PC-3 (cell line): ENCODE data around the gene MAST4. TPM values are rescaled to one million over a fixed set of nuclear protein-coding genes. Genes with fewer than 3 reads are reported as not detected.

ENCODE experiments used
- ATAC-seq: fragments of 200-7000 bp; cut with Tn5 transposase; 2 replicates; pipeline ENCODE4 v1.9.1; 2020; ENCODE audit warnings: mild to moderate bottlenecking, moderate library complexity
- BruUV-seq: library from RNA; stranded (reverse); fragments of 400-500 nt; replicated peaks from 2 replicates; lab custom pipeline; 2021; lab: Mats Ljungman, UMichigan
- CTCF ChIA-PET: fragments of 300-600 bp; sonication (Branson Sonifier 250); formaldehyde crosslinking; loops from one replicate; lab custom pipeline; 2022; ENCODE audit warnings: antibody characterized with exemption; lab: Charles Lee
- POLR2A ChIA-PET: fragments of 300-600 bp; sonication (Branson Sonifier 250); formaldehyde crosslinking; loops from one replicate; lab custom pipeline; 2022; ENCODE audit warnings: antibody characterized with exemption; ENCODE audit not compliant: unreplicated experiment; lab: Charles Lee
- DNase-seq: peaks from one replicate; pipeline ENCODE4 v3.0.0-alpha.2; 2015
- H2AFZ ChIP-seq: fragments of 300-600 bp; sonication (generic); 2 replicates; pipeline ENCODE4 v1.6.0; 2016; ENCODE audit warnings: antibody characterized with exemption, low read length
- H3F3A ChIP-seq: fragments of 300-600 bp; sonication (generic); one replicate; pipeline ENCODE4 v1.6.0; 2017; ENCODE audit warnings: antibody characterized with exemption, low read length, control low read depth, mild to moderate bottlenecking; ENCODE audit not compliant: unreplicated experiment
- H3K27ac ChIP-seq: fragments of 300-600 bp; sonication (generic); 2 replicates; pipeline ENCODE4 v1.5.1; 2016; ENCODE audit warnings: mild to moderate bottlenecking, low read length
- H3K27me3 ChIP-seq: fragments of 300-600 bp; sonication (generic); 2 replicates; pipeline ENCODE4 v1.6.1; 2016; ENCODE audit warnings: low read length, mixed read lengths
- H3K36me3 ChIP-seq: fragments of 300-600 bp; sonication (generic); 2 replicates; pipeline ENCODE4 v1.6.1; 2016; ENCODE audit warnings: low read depth, mixed run types, low read length, mixed read lengths
- H3K4me1 ChIP-seq: fragments of 300-600 bp; sonication (generic); 2 replicates; pipeline ENCODE4 v1.5.1; 2016; ENCODE audit warnings: low read length; ENCODE audit not compliant: insufficient read depth
- H3K4me2 ChIP-seq: fragments of 300-600 bp; sonication (generic); 2 replicates; pipeline ENCODE4 v1.6.0; 2016; ENCODE audit warnings: low read length
- H3K4me3 ChIP-seq: fragments of 300-600 bp; sonication (generic); 2 replicates; pipeline ENCODE4 v1.5.1; 2016; ENCODE audit warnings: mild to moderate bottlenecking, low read length, mixed read lengths
- H3K79me2 ChIP-seq: fragments of 300-600 bp; sonication (generic); 2 replicates; pipeline ENCODE4 v1.6.1; 2017; ENCODE audit warnings: low read length, mixed read lengths
- H3K9ac ChIP-seq: fragments of 300-600 bp; sonication (generic); 2 replicates; pipeline ENCODE4 v1.6.0; 2016; ENCODE audit warnings: mild to moderate bottlenecking, low read length
- H3K9me2 ChIP-seq: fragments of 300-600 bp; sonication (generic); replicated peaks from 2 replicates; pipeline ENCODE4 v1.6.1; 2016; ENCODE audit warnings: mixed run types, low read length, mixed read lengths
- H3K9me3 ChIP-seq: fragments of 300-600 bp; sonication (generic); 2 replicates; pipeline ENCODE4 v1.6.1; 2016; ENCODE audit warnings: low read length, mixed read lengths
- H4K20me1 ChIP-seq: fragments of 300-600 bp; sonication (generic); 2 replicates; pipeline ENCODE4 v1.6.1; 2016; ENCODE audit warnings: low read length, mixed read lengths
- CTCF ChIP-seq: fragments of 300-600 bp; sonication (generic); conservative IDR thresholded peaks from 2 replicates; pipeline ENCODE4 v1.5.1; 2017; ENCODE audit warnings: antibody characterized with exemption, low read depth, mild to moderate bottlenecking, low read length
- EZH2 ChIP-seq: fragments of 300-600 bp; sonication (generic); IDR thresholded peaks from one replicate; pipeline ENCODE4 v1.6.1; 2017; ENCODE audit warnings: antibody characterized with exemption, mild to moderate bottlenecking, low read length; ENCODE audit not compliant: unreplicated experiment
- EZH2phosphoT487 ChIP-seq: fragments of 300-600 bp; sonication (generic); IDR thresholded peaks from 2 replicates; pipeline ENCODE4 v1.6.1; 2018; ENCODE audit warnings: mild to moderate bottlenecking, antibody characterized with exemption, low read length, borderline replicate concordance
- intact Hi-C: fragments of 100-400 bp; cut with micrococcal nuclease; formaldehyde crosslinking; loops from 2 replicates; pipeline ENCODE4 v1.9.0; 2023
- total RNA-seq: library from RNA; depleted of rRNA; stranded (reverse); fragments of >200 nt; gene quantifications from 2 replicates; pipeline ENCODE4 v1.2.3, GENCODE V29; 2014

Gene MAST4
- total RNA-seq, 1 experiment from 2014 or later: 7.9 TPM

GRCh38 chr5:66828548-66829357 lies 232.6 kb downstream of the MAST4 start:
- BruUV-seq: no TSS peak
- H3F3A ChIP-seq: no peaks in the 10 kb centered on the region
- H4K20me1 ChIP-seq: no peaks in the 10 kb centered on the region
- H3K4me3 ChIP-seq: peak overlapping the region; percentile 65
- ChIA-PET CTCF (no interaction called here), POLR2A (no interaction called here)
- no peaks in the 10 kb centered on the region for H3K9me2 ChIP-seq
- ATAC-seq (peak; percentile 71), DNase-seq (peak; percentile 47)
- intact Hi-C loops: no loop called here
- no peak overlapping the region for H3K9ac ChIP-seq
- H3K27ac ChIP-seq: no peak overlapping the region
- H3K36me3 ChIP-seq: no peaks in the 10 kb centered on the region
- no peaks in the 10 kb centered on the region for H3K79me2 ChIP-seq
- no peak for TF ChIP-seq EZH2phosphoT487
- no peak for TF ChIP-seq CTCF
- no peak for TF ChIP-seq EZH2
- peak overlapping the region; percentile 50 for H2AFZ ChIP-seq
- no peaks in the 10 kb centered on the region for H3K9me3 ChIP-seq
- H3K4me1 ChIP-seq: peaks cover 7% of the 10 kb centered on the region; the same call in 1 of the 2 replicates
- peak overlapping the region; percentile 80 for H3K4me2 ChIP-seq
- H3K27me3 ChIP-seq: no peaks in the 10 kb centered on the region

GRCh38 chr5:66829358-66829674 lies 233.1 kb downstream of the MAST4 start:
- H3K36me3 ChIP-seq: no peaks in the 10 kb centered on the region
- H3F3A ChIP-seq: no peaks in the 10 kb centered on the region
- peak overlapping the region; percentile 65 for H3K4me3 ChIP-seq
- H3K4me1 ChIP-seq: peaks cover 7% of the 10 kb centered on the region; the same call in 1 of the 2 replicates
- peak overlapping the region; percentile 50; the same call in 1 of the 2 replicates for H2AFZ ChIP-seq
- no TSS peak for BruUV-seq
- H3K9ac ChIP-seq: no peak overlapping the region
- ATAC-seq (no peak), DNase-seq (no peak)
- no peak overlapping the region for H3K27ac ChIP-seq
- POLR2A ChIA-PET: no interaction called here
- intact Hi-C loops: no loop called here
- H3K9me2 ChIP-seq: no peaks in the 10 kb centered on the region
- H3K9me3 ChIP-seq: no peaks in the 10 kb centered on the region
- H3K27me3 ChIP-seq: no peaks in the 10 kb centered on the region
- H3K4me2 ChIP-seq: peak overlapping the region; percentile 80
- no peaks in the 10 kb centered on the region for H3K79me2 ChIP-seq
- no peak for TF ChIP-seq CTCF
- TF ChIP-seq EZH2: no peak
- TF ChIP-seq EZH2phosphoT487: no peak
- H4K20me1 ChIP-seq: no peaks in the 10 kb centered on the region
- CTCF ChIA-PET: no interaction called here

- no peaks in the 10 kb centered on the region for H3K9me2 ChIP-seq
- H3F3A ChIP-seq: no peaks in the 10 kb centered on the region
- H3K4me2 ChIP-seq: no peak overlapping the region
- ChIA-PET POLR2A (no interaction called here), CTCF (no interaction called here)
- intact Hi-C loops: no loop called here
- DNase-seq (peak; percentile 26), ATAC-seq (peak; percentile 55)
- no peak overlapping the region for H3K4me3 ChIP-seq
- TF ChIP-seq EZH2 (no peak), EZH2phosphoT487 (no peak), CTCF (no peak)
- no peak overlapping the region for H2AFZ ChIP-seq
- no peaks in the 10 kb centered on the region for H3K27me3 ChIP-seq
- H3K79me2 ChIP-seq: no peaks in the 10 kb centered on the region
- no peaks in the 10 kb centered on the region for H3K9me3 ChIP-seq
- no peaks in the 10 kb centered on the region for H3K36me3 ChIP-seq
- no peak overlapping the region for H3K9ac ChIP-seq
- H3K4me1 ChIP-seq: peaks cover 7% of the 10 kb centered on the region; the same call in 1 of the 2 replicates
- no TSS peak for BruUV-seq
- no peaks in the 10 kb centered on the region for H4K20me1 ChIP-seq
- H3K27ac ChIP-seq: no peak overlapping the region
Measured at GRCh38 chr5:66829826-66830225, 233.6 kb downstream of the MAST4 start.
